ENCODE results near the gene PRR12.

Gene PRR12

DNA sequence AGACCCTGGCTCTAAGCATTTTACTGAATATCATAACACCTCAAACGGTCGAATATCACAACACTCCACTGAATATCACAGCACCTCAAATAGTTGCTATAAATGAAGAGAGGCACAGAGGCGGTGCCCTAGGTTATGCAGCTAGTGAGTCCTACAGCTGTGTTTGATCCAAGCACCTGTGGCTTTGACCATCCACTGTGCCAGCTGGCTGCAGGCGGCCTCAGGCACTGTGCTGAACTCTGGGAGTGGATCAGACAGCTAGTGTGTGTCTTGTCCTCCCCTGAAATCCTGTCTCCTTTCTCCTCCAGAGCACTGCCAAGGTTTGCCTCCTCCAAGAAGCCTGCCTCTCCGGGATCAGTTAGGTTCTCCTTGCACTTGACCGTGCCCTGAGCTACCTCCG lies 18.0 kb upstream of the PRR12 start:
- POLR2A ChIA-PET = interaction anchor here (0.6 kb wide), 1 partner anchor 113 kb away, joined by 6 read pairs; no protein-coding TSS in a partner anchor
- CTCF ChIA-PET = interaction anchor here (1.0 to 7.0 kb wide), 5 partner anchors 13 to 84 kb away, joined by 3 to 70 read pairs (median 7); no protein-coding TSS in a partner anchor
- H3K27me3 ChIP-seq (replicated peaks in 2 of 5; ENCODE audit: control insufficient read depth in 4 of 5, insufficient read depth in 5 of 5, low read length in 4 of 5) = no peaks in the 10 kb centered on the region
- H3K9me3 ChIP-seq (ENCODE audit: control extremely low read depth in 1 of 5, control insufficient read depth in 4 of 5, insufficient read depth in 2 of 5, low read depth in 1 of 5, low read length in 4 of 5) = no peaks in the 10 kb centered on the region
- no peak for DNase-seq
- no peak overlapping the region for H3K27ac ChIP-seq (ENCODE audit: insufficient read depth in 1 of 2, low read depth in 1 of 2, low read length in 2 of 2, poor library complexity in 1 of 2, severe bottlenecking in 2 of 2)
- H3K4me1 ChIP-seq (ENCODE audit: control extremely low read depth in 1 of 4, control insufficient read depth in 4 of 4, insufficient read depth in 4 of 4, low read length in 3 of 4) = peaks cover 0 to 14% (median 7%) of the 10 kb centered on the region in 4 experiments
- WGBS (ENCODE audit: insufficient coverage) = 95% methylated on average over 7 of the region's 7 CpGs
- H3K4me3 ChIP-seq (ENCODE audit: control insufficient read depth in 1 of 7, extremely low read depth in 1 of 7, insufficient read depth in 4 of 7, low read depth in 2 of 7, low read length in 6 of 7) = no peak overlapping the region
- H3K36me3 ChIP-seq (ENCODE audit: control insufficient read depth in 4 of 4, insufficient read depth in 4 of 4, low read length in 3 of 4) = peaks cover 8 to 26% (median 16%) of the 10 kb centered on the region in 4 experiments

GRCh38 chr19:49573425-49573824 lies 17.6 kb upstream of the PRR12 start:
- Histone ChIP-seq H3K36me3 (ENCODE audit: control insufficient read depth in 4 of 4, insufficient read depth in 4 of 4, low read length in 3 of 4) (peaks cover 8 to 26% (median 16%) of the 10 kb centered on the region in 4 experiments), H3K4me3 (ENCODE audit: control insufficient read depth in 1 of 7, extremely low read depth in 1 of 7, insufficient read depth in 4 of 7, low read depth in 2 of 7, low read length in 6 of 7) (no peak overlapping the region), H3K27me3 (replicated peaks in 2 of 5; ENCODE audit: control insufficient read depth in 4 of 5, insufficient read depth in 5 of 5, low read length in 4 of 5) (no peaks in the 10 kb centered on the region), H3K4me1 (ENCODE audit: control extremely low read depth in 1 of 4, control insufficient read depth in 4 of 4, insufficient read depth in 4 of 4, low read length in 3 of 4) (peaks cover 0 to 14% (median 7%) of the 10 kb centered on the region in 4 experiments), H3K27ac (ENCODE audit: insufficient read depth in 1 of 2, low read depth in 1 of 2, low read length in 2 of 2, poor library complexity in 1 of 2, severe bottlenecking in 2 of 2) (no peak overlapping the region), H3K9me3 (ENCODE audit: control extremely low read depth in 1 of 5, control insufficient read depth in 4 of 5, insufficient read depth in 2 of 5, low read depth in 1 of 5, low read length in 4 of 5) (no peaks in the 10 kb centered on the region)
- DNase-seq = no peak
- ChIA-PET CTCF (interaction anchor here (1.0 to 7.0 kb wide), 4 partner anchors 14 to 85 kb away, joined by 4 to 70 read pairs (median 6); no protein-coding TSS in a partner anchor), POLR2A (interaction anchor here (0.7 kb wide), 1 partner anchor 100 kb away, joined by 4 read pairs; no protein-coding TSS in a partner anchor)
- 100% methylated on average over 1 of the region's 3 CpGs for WGBS (ENCODE audit: insufficient coverage)

DNA sequence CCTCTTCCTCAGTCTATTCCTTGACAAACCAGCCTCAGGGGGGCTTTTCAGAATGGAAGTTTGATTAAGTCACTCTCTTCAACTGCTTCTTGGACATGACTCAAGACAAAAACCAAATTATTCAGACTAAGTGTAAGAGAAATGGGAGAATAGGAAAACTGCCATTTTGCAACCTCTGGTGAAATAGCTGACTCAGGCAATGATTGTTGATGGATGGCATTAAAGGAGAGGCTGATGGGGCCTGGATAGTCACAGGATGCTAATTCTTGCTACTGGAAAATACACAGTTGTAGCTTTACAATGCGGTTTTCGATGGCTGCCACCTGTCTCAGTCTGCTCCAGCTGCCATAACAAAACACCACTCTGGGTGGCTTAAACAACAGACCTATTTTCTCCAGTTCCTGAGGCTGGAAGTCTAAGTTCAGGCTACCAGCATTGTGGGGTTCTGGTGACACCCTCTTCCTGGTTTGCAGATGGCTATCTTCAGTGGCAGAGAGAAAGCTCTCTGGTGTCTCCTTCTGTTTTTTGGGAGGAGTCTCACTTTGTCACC lies 16.7 kb upstream of the PRR12 start:
- Histone ChIP-seq H3K9me3 (ENCODE audit: control extremely low read depth in 1 of 5, control insufficient read depth in 4 of 5, insufficient read depth in 2 of 5, low read depth in 1 of 5, low read length in 4 of 5) (no peaks in the 10 kb centered on the region), H3K36me3 (ENCODE audit: control insufficient read depth in 4 of 4, insufficient read depth in 4 of 4, low read length in 3 of 4) (peaks cover 8 to 26% (median 16%) of the 10 kb centered on the region in 4 experiments), H3K4me3 (ENCODE audit: control insufficient read depth in 1 of 7, extremely low read depth in 1 of 7, insufficient read depth in 4 of 7, low read depth in 2 of 7, low read length in 6 of 7) (no peak overlapping the region), H3K27me3 (replicated peaks in 2 of 5; ENCODE audit: control insufficient read depth in 4 of 5, insufficient read depth in 5 of 5, low read length in 4 of 5) (no peaks in the 10 kb centered on the region), H3K4me1 (ENCODE audit: control extremely low read depth in 1 of 4, control insufficient read depth in 4 of 4, insufficient read depth in 4 of 4, low read length in 3 of 4) (peaks cover under 1 to 18% (median 9%) of the 10 kb centered on the region in 4 experiments), H3K27ac (ENCODE audit: insufficient read depth in 1 of 2, low read depth in 1 of 2, low read length in 2 of 2, poor library complexity in 1 of 2, severe bottlenecking in 2 of 2) (no peak overlapping the region)
- ChIA-PET CTCF (interaction anchor here (0.9 to 7.0 kb wide), 7 partner anchors 14 to 101 kb away, joined by 3 to 70 read pairs (median 6); partner anchors contain the start of gene RRAS), POLR2A (interaction anchor here (0.6 to 0.7 kb wide), 2 partner anchors 101 to 153 kb away, joined by 3 to 4 read pairs; no protein-coding TSS in a partner anchor)
- WGBS (ENCODE audit: insufficient coverage) = 100% methylated on average over 2 of the region's 2 CpGs
- DNase-seq = no peak

GRCh38 chr19:49579193-49579592 lies 11.8 kb upstream of the PRR12 start:
- peak overlapping the region in 3 of 7 experiments; percentile 85 to 98 (median 88) for H3K4me3 ChIP-seq (ENCODE audit: control insufficient read depth in 1 of 7, extremely low read depth in 1 of 7, insufficient read depth in 4 of 7, low read depth in 2 of 7, low read length in 6 of 7)
- H3K4me1 ChIP-seq (ENCODE audit: control extremely low read depth in 1 of 4, control insufficient read depth in 4 of 4, insufficient read depth in 4 of 4, low read length in 3 of 4) = peaks cover 9 to 19% (median 15%) of the 10 kb centered on the region in 4 experiments
- H3K27ac ChIP-seq (ENCODE audit: insufficient read depth in 1 of 2, low read depth in 1 of 2, low read length in 2 of 2, poor library complexity in 1 of 2, severe bottlenecking in 2 of 2) = peak overlapping the region in 1 of 2 experiments; percentile 86
- no peaks in the 10 kb centered on the region for H3K9me3 ChIP-seq (ENCODE audit: control extremely low read depth in 1 of 5, control insufficient read depth in 4 of 5, insufficient read depth in 2 of 5, low read depth in 1 of 5, low read length in 4 of 5)
- H3K27me3 ChIP-seq (replicated peaks in 2 of 5; ENCODE audit: control insufficient read depth in 4 of 5, insufficient read depth in 5 of 5, low read length in 4 of 5) = no peaks in the 10 kb centered on the region
- DNase-seq = no peak
- POLR2A ChIA-PET = interaction anchor here (1.8 to 2.0 kb wide), 2 partner anchors 11 to 97 kb away, joined by 6 to 15 read pairs; partner anchors contain the start of genes PRMT1 and PRR12
- WGBS (ENCODE audit: insufficient coverage) = 95% methylated on average over 2 of the region's 4 CpGs
- CTCF ChIA-PET = interaction anchor here (1.0 to 4.6 kb wide), 6 partner anchors 9 to 75 kb away, joined by 3 to 27 read pairs (median 4); no protein-coding TSS in a partner anchor
- peaks cover 7 to 16% (median 12%) of the 10 kb centered on the region in 4 experiments for H3K36me3 ChIP-seq (ENCODE audit: control insufficient read depth in 4 of 4, insufficient read depth in 4 of 4, low read length in 3 of 4)

GRCh38 chr19:49579947-49580263 lies 11.1 kb upstream of the PRR12 start:
- CTCF ChIA-PET = interaction anchor here (0.8 to 4.6 kb wide), 11 partner anchors 10 to 108 kb away, joined by 3 to 27 read pairs (median 3); no protein-coding TSS in a partner anchor
- Histone ChIP-seq H3K4me3 (ENCODE audit: control insufficient read depth in 1 of 7, extremely low read depth in 1 of 7, insufficient read depth in 4 of 7, low read depth in 2 of 7, low read length in 6 of 7) (peak overlapping the region; percentile 54 to 98 (median 86)), H3K4me1 (ENCODE audit: control extremely low read depth in 1 of 4, control insufficient read depth in 4 of 4, insufficient read depth in 4 of 4, low read length in 3 of 4) (peaks cover 9 to 19% (median 15%) of the 10 kb centered on the region in 4 experiments), H3K9me3 (ENCODE audit: control extremely low read depth in 1 of 5, control insufficient read depth in 4 of 5, insufficient read depth in 2 of 5, low read depth in 1 of 5, low read length in 4 of 5) (no peaks in the 10 kb centered on the region), H3K27ac (ENCODE audit: insufficient read depth in 1 of 2, low read depth in 1 of 2, low read length in 2 of 2, poor library complexity in 1 of 2, severe bottlenecking in 2 of 2) (peak overlapping the region; percentile 74 to 86), H3K36me3 (ENCODE audit: control insufficient read depth in 4 of 4, insufficient read depth in 4 of 4, low read length in 3 of 4) (peaks cover 4 to 11% (median 8%) of the 10 kb centered on the region in 4 experiments), H3K27me3 (replicated peaks in 2 of 5; ENCODE audit: control insufficient read depth in 4 of 5, insufficient read depth in 5 of 5, low read length in 4 of 5) (no peaks in the 10 kb centered on the region)
- no peak for DNase-seq
- WGBS (ENCODE audit: insufficient coverage) = 13% methylated on average over 3 of the region's 8 CpGs
- POLR2A ChIA-PET = interaction anchor here (0.6 to 2.0 kb wide), 5 partner anchors 10 to 97 kb away, joined by 3 to 15 read pairs (median 6); partner anchors contain the start of genes PRMT1 and PRR12

GRCh38 chr19:49580264-49581006 lies 10.5 kb upstream of the PRR12 start, which contains the start of gene NOSIP:
Gene NOSIP, minus strand, starts transcription at chr19:49580556. Its CDS starts 19,865 bp downstream, at chr19:49560691.
- Histone ChIP-seq H3K4me1 (ENCODE audit: control extremely low read depth in 1 of 4, control insufficient read depth in 4 of 4, insufficient read depth in 4 of 4, low read length in 3 of 4) (peaks cover 9 to 19% (median 15%) of the 10 kb centered on the region in 4 experiments), H3K27me3 (replicated peaks in 2 of 5; ENCODE audit: control insufficient read depth in 4 of 5, insufficient read depth in 5 of 5, low read length in 4 of 5) (no peaks in the 10 kb centered on the region), H3K9me3 (ENCODE audit: control extremely low read depth in 1 of 5, control insufficient read depth in 4 of 5, insufficient read depth in 2 of 5, low read depth in 1 of 5, low read length in 4 of 5) (no peaks in the 10 kb centered on the region), H3K36me3 (ENCODE audit: control insufficient read depth in 4 of 4, insufficient read depth in 4 of 4, low read length in 3 of 4) (peaks cover 4 to 7% (median 6%) of the 10 kb centered on the region in 4 experiments), H3K4me3 (ENCODE audit: control insufficient read depth in 1 of 7, extremely low read depth in 1 of 7, insufficient read depth in 4 of 7, low read depth in 2 of 7, low read length in 6 of 7) (peak within 1 kb of the TSS; percentile 54 to 98 (median 86)), H3K27ac (ENCODE audit: insufficient read depth in 1 of 2, low read depth in 1 of 2, low read length in 2 of 2, poor library complexity in 1 of 2, severe bottlenecking in 2 of 2) (peak within 1 kb of the TSS; percentile 74 to 86)
- POLR2A ChIA-PET = interaction anchor here (0.6 to 2.0 kb wide), 7 partner anchors 10 to 96 kb away, joined by 3 to 15 read pairs (median 3); partner anchors contain the start of genes PRMT1 and PRR12
- DNase-seq = peak; percentile 97
- CTCF ChIA-PET = interaction anchor here (0.8 to 4.6 kb wide), 10 partner anchors 10 to 109 kb away, joined by 3 to 27 read pairs (median 3); no protein-coding TSS in a partner anchor
- WGBS (ENCODE audit: insufficient coverage) = 6% methylated on average over 17 of the region's 31 CpGs

All from common myeloid progenitor, CD34-positive (primary cell).